GM21619 (cell line): Measurements from ENCODE around the gene DGKI.

Experiments
- ATAC-seq: cut with Tn5 transposase; IDR thresholded peaks from one replicate; pipeline ENCODE4 v1.9.1; 2021; ENCODE audit not compliant: unreplicated experiment

DGKI gene

GRCh38 chr7:137692399-137692798 lies 154.4 kb downstream of the DGKI start:
- ATAC-seq = no peak

- ATAC-seq = no peak
Measured at GRCh38 chr7:137691566-137691965, 155.2 kb downstream of the DGKI start.

- no peak for ATAC-seq
Measured at GRCh38 chr7:137690635-137691034, 156.1 kb downstream of the DGKI start.

GRCh38 chr7:137689761-137690160 lies 157.0 kb downstream of the DGKI start:
- ATAC-seq = no peak

- no peak for ATAC-seq
Measured at GRCh38 chr7:137687556-137688265, 159.1 kb downstream of the DGKI start.

- no peak for ATAC-seq
Measured at GRCh38 chr7:137685433-137686164, 161.2 kb downstream of the DGKI start.

- ATAC-seq = no peak
Measured at GRCh38 chr7:137684776-137685175, 162.0 kb downstream of the DGKI start.

GRCh38 chr7:137684316-137684715 lies 162.5 kb downstream of the DGKI start:
- ATAC-seq = no peak

GRCh38 chr7:137682596-137682995 lies 164.2 kb downstream of the DGKI start:
- no peak for ATAC-seq

GRCh38 chr7:137681657-137682562 lies 164.9 kb downstream of the DGKI start:
- ATAC-seq = no peak

GRCh38 chr7:137674551-137675409 lies 172.0 kb downstream of the DGKI start:
- no peak for ATAC-seq

GRCh38 chr7:137674048-137674447 lies 172.7 kb downstream of the DGKI start:
- no peak for ATAC-seq

- ATAC-seq = no peak
Measured at GRCh38 chr7:137671920-137672319, 174.9 kb downstream of the DGKI start.

GRCh38 chr7:137670222-137671064 lies 176.3 kb downstream of the DGKI start:
- no peak for ATAC-seq

- no peak for ATAC-seq
Measured at GRCh38 chr7:137669706-137670105, 177.1 kb downstream of the DGKI start.

- no peak for ATAC-seq
Measured at GRCh38 chr7:137668404-137668803, 178.4 kb downstream of the DGKI start.

GRCh38 chr7:137667633-137668387 lies 179.0 kb downstream of the DGKI start:
- ATAC-seq = no peak

GRCh38 chr7:137664846-137665245 lies 181.9 kb downstream of the DGKI start:
- no peak for ATAC-seq

GRCh38 chr7:137661634-137662033 lies 185.1 kb downstream of the DGKI start:
- ATAC-seq = no peak
